Activated naive CD4-positive, alpha-beta T cell (primary cell): ENCODE measurements around the gene ANKRD6.

ENCODE experiments used
- DNase-seq, 4 experiments: peaks; one replicate each; lab custom pipeline; 2025; lab: John Stamatoyannopoulos, UW

Gene ANKRD6

DNA sequence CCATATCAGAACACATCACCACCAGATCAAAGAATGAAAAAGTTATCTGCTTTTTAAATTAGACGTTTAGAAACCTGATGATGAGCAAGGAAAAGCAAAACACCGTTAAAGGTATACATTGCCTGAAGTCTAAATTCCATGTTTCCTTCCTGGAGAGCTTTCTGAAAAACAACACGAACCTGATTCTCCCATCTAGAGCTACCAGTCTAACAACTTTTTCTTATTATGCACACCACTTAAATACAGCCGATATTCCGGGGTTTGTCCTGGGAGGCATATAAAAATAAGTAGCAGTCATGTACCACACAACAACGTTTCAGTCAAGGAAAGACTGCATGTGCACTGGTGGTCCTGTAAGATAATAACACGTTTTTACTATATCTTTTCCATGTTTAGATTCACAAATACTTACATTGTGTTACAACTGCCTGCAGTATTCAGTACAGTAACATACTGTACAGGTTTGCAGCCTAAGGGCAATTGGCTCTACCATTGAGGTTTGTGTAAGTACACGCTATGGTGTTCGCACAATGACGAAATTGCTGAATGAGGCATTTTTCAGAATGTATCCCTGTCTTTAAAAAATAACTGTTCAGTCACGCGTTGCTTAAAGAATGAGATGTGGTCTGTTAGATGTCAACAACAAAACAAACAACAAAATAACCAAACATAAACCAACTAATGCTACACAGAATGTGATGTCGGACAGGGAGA lies 224.7 kb downstream of the ANKRD6 start:
- no peak for DNase-seq

DNA sequence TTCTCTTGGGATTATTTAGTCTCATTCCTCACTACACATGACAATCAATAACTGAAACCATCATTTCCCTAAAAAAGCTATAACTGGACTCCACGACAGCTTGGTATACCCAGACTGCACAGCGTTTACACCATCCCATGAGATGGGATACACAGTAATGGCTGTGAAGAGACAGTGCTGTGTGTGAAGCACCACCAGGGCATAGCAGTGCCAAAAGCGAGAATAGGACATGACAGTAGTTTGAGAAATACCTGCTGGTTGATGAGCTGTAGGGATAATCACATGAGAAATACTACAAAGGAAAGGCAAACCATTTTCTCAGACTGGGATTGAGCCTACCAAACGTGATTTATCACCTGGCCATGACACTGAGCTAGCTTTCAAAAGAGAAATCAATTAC lies 228.0 kb downstream of the ANKRD6 start:
- no peak for DNase-seq

DNA sequence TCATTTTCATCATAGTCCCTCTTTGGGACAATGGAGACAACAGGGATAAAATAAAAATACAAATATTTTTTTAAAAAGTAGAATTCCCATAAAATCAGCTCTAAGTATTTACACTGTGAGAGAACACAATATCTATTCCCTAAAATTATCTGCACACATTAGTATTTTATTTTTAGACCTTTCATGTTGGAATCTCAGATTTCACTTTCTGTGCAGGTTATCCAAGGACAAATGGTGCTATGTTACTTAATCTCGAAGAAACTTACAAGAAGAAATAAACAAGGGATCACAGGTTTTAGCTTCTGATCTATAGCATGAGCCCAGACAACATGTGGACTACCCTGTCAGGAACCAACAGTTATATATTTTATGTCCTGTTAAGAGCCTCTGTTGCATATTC lies 228.6 kb downstream of the ANKRD6 start:
- DNase-seq, result no peak

DNA sequence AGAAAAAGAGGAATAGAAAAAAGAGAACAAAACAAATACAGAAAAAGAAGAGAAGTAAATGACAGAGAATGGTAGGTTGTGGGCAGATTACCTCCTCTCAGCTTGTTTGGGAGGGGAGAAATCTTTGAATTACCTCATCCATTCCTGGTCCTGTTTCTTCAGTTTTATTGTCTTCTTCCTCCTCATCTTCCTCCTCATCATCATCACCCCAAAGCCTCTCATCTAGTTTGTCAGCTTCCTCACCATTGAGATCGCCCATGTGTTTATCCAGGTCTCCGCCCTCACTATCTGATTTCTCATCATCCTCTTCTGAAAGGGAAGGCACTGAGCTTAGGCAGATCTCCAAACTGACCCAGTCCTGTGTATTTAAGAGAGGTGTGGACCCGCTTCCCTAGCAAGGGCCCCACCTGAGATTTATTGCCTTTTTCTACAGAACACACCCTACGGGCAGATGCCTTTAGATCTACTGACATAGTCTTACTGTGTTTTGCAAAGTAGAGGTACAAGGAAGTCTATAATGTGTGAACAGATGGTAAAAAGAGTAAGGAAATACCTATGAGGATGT lies 229.8 kb downstream of the ANKRD6 start:
- DNase-seq, result no peak

DNA sequence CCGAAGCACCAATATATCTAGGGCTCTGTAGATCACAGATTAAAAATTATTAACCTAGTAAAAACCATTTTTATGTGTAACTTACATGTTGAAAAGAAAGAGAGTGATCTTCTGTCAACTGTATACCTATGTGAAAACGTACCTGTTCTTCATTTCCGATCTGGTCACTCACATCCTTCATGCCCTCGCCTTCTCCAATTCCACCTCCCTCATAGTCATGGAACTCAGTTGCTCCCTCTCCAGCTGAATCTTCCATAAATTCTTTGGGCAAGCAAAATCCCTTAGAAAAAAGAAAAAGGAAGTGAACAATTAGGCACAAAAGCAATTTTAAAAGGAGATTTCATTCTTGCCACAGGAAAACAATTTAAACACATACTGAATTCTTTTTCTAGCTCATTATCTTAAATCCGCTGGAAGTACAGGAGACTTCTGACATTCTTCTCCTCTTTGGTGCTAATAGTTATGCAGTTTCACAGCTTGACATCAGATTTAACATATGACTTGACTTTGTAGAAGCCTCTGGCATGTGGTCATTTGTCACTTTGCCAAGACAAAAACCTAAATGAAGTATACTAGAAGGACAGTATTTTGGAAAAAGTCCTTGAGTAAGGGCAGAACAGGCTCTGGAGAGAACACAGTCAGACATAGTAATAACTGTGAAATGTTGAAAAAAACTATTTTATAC lies 235.1 kb downstream of the ANKRD6 start:
- no peak for DNase-seq

DNA sequence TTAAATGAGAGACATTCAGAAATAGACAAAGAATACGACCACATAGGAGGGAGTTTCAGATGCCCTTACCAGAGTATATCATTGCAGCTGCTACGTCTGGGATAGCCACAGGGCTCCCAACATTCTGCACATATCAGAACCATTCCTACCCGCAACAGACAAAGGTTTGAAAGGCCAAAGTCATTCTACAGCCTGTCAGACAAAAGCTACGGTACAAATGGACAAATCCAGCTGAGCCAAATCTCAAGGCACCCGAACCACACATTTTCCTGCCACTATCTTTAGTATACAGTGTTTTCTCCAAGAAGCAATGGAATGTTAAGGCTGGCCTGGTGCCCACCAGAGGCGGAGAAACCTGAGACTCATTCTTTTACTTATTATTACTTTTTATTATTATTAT lies 236.1 kb downstream of the ANKRD6 start:
- no peak for DNase-seq

DNA sequence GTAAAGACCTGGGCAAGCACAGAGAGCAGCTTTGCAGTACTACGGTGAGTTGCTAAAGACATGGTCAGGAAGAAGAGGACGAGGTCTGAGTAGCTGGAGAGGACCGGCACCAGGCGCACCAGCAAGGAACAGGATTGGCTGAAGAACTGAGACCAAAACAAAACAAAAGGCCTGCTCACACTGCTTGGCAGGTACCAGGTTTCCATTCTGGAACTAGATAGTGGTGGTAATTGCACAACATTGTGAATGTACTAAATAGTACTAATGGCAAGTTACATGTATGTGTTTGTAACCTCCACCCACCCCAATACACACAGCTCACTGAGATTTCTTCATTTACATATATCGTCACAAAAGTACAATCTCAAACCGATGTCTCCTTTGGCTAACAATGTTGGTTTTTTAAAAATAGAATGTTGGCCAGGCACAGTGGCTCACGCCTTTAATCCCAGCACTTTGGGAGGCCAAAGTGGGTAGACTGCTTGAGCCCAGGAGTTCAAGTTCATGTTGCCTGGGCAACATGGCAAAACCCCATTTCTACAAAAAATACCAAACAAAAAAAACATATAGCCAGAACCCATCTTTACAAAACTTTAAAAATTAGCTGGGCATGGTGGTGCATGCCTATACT lies 238.1 kb downstream of the ANKRD6 start:
- no peak for DNase-seq

DNA sequence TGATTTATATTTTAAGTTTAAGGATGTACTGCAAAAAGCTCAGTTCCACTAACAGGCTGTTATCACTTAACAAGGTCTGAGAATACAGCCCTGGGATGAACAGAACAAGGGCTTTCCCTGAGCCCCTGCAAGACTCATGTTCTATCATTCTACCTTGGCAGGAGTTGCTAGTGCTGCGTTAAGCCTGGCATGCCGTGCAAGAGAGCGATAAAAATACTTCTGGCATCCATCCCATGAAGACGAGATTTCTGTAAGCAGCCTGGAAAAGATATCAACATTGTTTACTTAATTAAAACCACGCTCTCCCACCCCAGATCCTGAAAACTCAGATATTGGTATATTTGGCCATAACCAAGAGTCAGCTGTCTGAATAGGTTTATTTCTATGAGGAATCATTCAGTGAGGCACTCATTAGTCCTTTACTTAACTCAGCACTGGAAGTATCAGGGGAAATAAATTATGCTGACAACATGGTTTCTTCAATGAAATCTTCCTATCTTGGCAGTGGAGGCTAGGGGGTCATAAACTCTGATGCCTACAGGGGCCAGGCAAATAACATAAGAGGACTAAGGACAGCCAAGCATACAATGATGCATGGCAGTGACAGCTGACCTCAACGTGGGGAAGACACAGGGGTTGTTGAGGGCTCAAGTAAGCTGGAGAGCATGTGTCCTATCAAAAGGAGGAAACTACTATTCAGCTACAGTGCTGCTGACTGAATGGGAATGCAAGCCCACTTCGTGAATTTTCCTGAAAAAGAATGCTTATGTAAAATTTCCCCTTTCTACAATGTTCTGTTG lies 243.2 kb downstream of the ANKRD6 start:
- DNase-seq, result no peak

DNA sequence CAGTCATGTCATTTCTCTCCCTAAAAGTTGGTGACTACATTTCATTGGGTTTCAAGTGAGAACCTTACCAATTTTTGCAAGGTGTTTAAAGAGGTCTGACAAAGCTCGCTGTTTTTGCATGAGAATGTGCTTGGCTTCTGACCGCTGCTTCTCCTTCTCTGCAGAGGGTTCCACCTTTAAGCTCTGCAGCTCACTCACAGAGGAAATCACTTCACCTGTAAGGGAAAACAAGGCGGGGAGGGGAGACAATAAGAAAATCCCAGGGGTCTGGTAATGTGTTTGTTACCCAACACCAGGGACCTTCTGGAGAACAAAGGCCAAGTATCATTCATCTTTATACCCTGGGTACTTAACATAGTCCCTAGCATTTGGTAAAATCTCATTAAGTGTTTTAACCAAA lies 245.6 kb downstream of the ANKRD6 start:
- no peak for DNase-seq

DNA sequence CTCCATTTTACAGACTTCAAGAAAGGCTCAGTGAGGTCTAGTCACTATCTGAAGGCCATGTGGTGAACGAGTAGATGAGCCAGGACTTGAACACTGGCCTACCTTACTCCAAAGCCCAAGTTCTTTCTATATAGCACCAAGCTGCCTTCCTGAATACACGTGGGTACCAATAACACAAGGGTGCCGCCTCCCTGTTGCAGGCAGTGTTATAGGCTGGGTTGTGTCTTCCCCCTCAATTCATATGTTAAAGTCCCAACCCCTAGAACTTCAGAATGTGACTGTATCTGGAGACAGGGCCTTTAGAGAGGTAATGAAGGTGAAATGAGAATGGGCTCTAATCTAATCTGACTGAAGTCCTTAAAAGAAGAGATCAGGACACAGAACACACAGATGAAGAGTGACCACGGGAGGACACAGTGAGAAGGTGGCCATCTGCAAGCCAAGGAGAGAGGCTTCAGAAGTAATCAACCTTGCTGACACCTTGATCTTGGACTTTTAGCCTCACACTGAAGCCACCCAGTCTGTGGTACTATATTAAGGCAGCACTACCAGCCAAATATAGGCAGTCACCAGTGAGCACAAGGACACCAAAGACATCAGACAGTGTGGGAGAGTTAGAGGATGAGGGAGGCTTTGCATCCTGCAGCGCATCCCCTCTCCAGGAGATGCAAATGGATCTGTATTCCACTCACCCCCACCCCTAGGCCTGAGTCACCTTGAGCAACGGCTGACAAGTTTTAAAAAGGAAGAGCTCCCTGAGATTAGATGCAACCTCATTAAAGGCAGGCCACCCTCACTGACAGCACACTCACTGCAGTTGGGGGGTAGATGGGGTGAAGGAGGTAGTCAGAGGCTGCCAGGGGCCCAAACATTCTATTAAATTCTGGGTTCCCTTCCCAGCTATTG lies 246.5 kb downstream of the ANKRD6 start:
- DNase-seq, result no peak

DNA sequence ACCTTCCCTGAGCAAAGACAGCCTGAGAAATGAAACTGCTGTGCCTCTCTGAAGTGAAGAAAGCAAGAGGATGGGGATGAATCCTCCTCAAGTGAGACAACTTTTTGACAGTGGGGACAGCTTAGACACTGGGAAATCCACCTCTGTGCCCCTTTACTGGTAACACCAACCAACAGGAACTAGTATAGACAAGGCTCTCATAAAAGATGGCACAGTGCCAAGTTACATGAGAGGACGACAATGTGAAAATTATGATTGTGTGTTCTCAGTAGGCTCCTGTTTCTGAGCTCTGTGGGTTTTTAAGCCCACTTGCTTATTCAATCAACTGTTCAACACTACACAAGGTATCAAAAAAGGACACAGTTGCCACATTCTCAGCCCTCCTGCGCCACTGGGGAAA lies 247.2 kb downstream of the ANKRD6 start:
- no peak for DNase-seq

DNA sequence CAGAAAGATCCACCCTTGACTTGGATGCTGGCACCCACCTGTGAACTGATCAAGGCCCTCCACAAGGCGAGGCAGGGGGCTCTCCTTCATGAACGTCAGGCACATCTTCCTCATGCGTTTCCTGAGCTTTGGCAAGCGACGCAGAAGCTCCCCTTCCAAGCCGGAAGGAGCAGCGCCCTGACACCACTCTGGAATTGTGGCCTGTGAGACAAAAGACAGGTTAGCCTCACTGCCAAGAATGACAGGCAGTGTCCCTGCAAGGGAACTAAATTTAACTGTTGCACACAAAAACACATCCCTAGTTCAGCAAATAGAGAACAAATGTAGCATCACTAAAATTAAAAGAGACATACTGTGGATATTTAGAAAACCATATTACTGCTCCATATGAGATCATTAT lies 247.6 kb downstream of the ANKRD6 start:
- no peak for DNase-seq

DNA sequence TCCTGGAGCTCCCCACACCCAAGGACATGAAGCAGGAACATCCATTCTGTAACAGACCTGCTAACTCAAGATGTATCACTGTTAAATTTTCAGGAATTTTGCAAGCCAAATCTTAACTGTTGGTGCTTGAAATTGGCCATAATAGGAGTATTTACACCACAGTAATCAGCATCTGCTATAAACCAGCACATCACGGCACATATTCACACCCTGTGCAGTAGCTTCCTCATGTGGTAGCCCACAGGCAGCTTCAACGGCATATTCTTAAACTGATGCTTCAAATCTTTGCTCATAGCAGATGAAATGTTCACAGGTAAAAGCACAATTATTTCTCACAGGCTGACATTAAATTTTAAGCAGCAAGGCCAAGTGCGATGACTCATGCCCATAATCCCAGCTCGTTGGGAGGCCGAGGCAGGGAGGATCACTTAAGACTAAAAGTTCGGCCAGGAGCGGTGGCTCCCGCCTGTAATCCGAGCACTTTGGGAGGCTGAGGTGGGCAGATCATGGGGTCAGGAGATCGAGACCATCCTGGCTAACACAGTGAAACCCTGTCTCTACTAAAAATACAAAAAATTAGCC lies 249.1 kb downstream of the ANKRD6 start:
- DNase-seq, result no peak

DNA sequence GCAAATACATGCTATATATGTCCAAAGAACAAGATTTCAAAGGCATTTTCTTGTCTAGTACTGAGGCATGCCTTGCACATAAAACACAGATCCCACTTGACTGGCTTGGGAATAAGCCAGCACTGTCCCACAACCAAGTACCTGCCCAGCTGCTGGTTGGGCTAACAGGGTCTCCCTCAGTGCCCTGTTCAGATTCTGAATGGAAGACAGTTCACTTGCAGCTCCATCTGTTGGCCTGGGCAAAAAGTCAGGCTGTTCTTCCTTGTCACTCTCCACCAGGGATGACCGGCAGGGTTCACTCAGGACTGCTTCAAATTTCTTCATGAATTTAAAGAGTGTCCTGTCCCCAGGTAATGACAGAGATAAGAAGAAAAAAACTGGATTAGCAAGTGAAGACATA lies 250.0 kb downstream of the ANKRD6 start:
- no peak for DNase-seq
